HUES48 (cell line): ENCODE results near the gene A3GALT2.

Experiments used
- H3K27ac ChIP-seq: one replicate; pipeline ENCODE4 v1.7.0; 2013; ENCODE audit warnings: low read depth, low read length, inconsistent platforms
- H3K27me3 ChIP-seq: 2 replicates; pipeline ENCODE4 v1.6.1; 2013; ENCODE audit warnings: mild to moderate bottlenecking, low read length; ENCODE audit not compliant: control insufficient read depth, insufficient read depth
- H3K36me3 ChIP-seq: 2 replicates; pipeline ENCODE4 v1.6.1; 2013; ENCODE audit warnings: low read length; ENCODE audit not compliant: control insufficient read depth, insufficient read depth
- H3K4me1 ChIP-seq: 2 replicates; pipeline ENCODE4 v1.6.1; 2013; ENCODE audit warnings: mild to moderate bottlenecking, low read length; ENCODE audit not compliant: control insufficient read depth, insufficient read depth
- H3K4me3 ChIP-seq: 2 replicates; pipeline ENCODE4 v1.5.1; 2013; ENCODE audit warnings: mild to moderate bottlenecking, low read depth, low read length
- H3K9ac ChIP-seq: 2 replicates; pipeline ENCODE4 v1.6.1; 2013; ENCODE audit warnings: mild to moderate bottlenecking, low read depth, low read length, moderate library complexity
- H3K9me3 ChIP-seq: 2 replicates; pipeline ENCODE4 v1.6.1; 2013; ENCODE audit warnings: low read length; ENCODE audit not compliant: control insufficient read depth, insufficient read depth

The A3GALT2 gene

DNA sequence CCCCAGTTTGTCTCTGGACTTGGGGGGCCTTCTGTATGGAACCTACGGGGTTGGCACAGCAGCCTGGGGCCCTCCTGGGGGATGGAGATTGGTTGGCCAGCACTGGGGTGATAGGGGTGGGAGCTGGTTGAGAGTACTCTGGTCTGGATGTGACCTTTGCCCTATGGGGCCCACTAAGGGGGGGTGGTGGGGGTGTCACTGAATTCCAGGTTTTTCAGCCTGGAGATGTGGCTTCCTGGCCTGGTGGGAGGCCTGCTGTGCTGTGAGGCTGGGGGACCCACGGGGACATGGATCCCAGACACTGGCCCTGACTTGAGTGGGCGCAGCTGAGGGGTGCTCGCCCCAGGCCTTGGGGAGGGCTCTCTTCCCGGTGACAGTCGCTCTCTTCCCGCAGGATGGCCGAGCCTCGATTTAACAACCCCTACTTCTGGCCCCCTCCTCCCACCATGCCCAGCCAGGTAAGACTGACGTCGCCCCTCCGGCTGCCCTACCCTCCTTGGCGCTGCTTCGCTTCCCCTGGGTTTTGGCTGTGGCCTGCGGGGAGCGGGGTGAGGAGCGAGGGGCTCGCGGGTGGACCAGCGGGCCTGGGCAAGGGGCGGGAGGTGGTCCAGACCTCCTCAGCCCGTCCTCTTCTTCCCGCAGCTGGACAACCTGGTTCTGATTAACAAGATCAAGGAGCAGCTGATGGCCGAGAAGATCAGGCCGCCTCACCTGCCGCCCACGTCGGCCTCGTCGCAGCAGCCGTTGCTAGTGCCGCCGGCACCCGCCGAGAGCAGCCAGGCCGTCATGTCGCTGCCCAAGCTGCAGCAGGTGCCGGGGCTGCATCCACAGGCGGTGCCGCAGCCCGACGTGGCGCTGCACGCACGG lies 45.0 kb downstream of the A3GALT2 start:
- no peaks in the 10 kb centered on the region for H3K27me3 ChIP-seq
- H3K9me3 ChIP-seq: no peaks in the 10 kb centered on the region
- no peak overlapping the region for H3K9ac ChIP-seq
- H3K4me3 ChIP-seq: no peak overlapping the region
- peaks cover 27% of the 10 kb centered on the region for H3K36me3 ChIP-seq
- H3K27ac ChIP-seq: no peak overlapping the region
- peaks cover 8% of the 10 kb centered on the region; the same call in 1 of the 2 replicates for H3K4me1 ChIP-seq

GRCh38 chr1:33275195-33275594 lies 45.7 kb downstream of the A3GALT2 start:
- H3K4me3 ChIP-seq: no peak overlapping the region
- H3K36me3 ChIP-seq: peaks cover 28% of the 10 kb centered on the region
- H3K9ac ChIP-seq: no peak overlapping the region
- peaks cover 8% of the 10 kb centered on the region; the same call in 1 of the 2 replicates for H3K4me1 ChIP-seq
- H3K9me3 ChIP-seq: no peaks in the 10 kb centered on the region
- H3K27ac ChIP-seq: no peak overlapping the region
- no peaks in the 10 kb centered on the region for H3K27me3 ChIP-seq

GRCh38 chr1:33274446-33274845 lies 46.5 kb downstream of the A3GALT2 start:
- Histone ChIP-seq H3K4me1 (peaks cover 8% of the 10 kb centered on the region; the same call in 1 of the 2 replicates), H3K27me3 (no peaks in the 10 kb centered on the region), H3K4me3 (no peak overlapping the region), H3K36me3 (peaks cover 29% of the 10 kb centered on the region), H3K9me3 (no peaks in the 10 kb centered on the region), H3K9ac (no peak overlapping the region), H3K27ac (no peak overlapping the region)

DNA sequence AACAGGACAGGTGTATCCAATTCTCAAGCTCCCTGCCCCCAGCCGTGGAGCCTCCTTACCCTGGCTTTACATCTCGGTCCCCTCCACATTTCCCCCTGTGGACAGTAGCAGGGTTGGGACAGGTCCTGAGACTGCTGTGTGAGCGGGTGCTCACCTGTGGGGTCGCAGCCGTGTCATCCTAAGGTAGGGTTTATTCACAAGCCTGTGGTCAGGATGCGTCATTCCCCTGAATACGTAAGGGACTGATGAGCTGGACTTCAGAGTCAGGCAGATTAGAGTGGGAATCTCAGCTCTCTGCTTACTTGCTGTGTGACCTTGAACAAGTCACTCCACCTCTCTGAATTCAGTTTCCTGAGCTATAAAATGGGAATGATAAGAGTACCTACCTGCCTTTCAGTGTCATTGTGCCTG lies 46.9 kb downstream of the A3GALT2 start:
- Histone ChIP-seq H3K4me3 (no peak overlapping the region), H3K27me3 (no peaks in the 10 kb centered on the region), H3K4me1 (peaks cover 8% of the 10 kb centered on the region; the same call in 1 of the 2 replicates), H3K9ac (no peak overlapping the region), H3K27ac (no peak overlapping the region), H3K36me3 (peaks cover 29% of the 10 kb centered on the region), H3K9me3 (no peaks in the 10 kb centered on the region)

DNA sequence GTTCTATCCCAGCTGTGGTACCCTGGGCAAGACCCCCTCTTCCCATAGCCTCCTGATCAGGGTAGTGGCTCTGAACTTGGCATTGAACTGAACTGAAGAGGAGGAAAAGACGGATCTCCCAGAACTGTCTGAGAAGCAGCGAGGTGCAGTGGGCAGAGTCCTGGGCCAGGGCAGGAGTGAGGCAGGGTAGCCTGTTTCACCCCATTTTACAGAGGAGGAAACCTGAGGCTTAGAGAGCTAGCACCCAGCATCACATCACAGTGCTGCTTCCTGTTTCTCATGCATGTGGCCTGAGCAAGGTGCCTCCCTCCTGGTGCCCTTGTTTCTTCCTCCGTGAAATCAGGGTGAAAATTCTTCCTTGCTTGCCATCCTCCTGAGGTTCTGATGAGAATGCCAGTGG lies 47.5 kb downstream of the A3GALT2 start:
- Histone ChIP-seq H3K36me3 (peaks cover 26% of the 10 kb centered on the region), H3K4me3 (no peak overlapping the region), H3K27ac (no peak overlapping the region), H3K4me1 (peaks cover 8% of the 10 kb centered on the region; the same call in 1 of the 2 replicates), H3K9ac (no peak overlapping the region), H3K9me3 (no peaks in the 10 kb centered on the region), H3K27me3 (no peaks in the 10 kb centered on the region)

- Histone ChIP-seq H3K27ac (no peak overlapping the region), H3K9me3 (no peaks in the 10 kb centered on the region), H3K36me3 (peaks cover 21% of the 10 kb centered on the region), H3K27me3 (no peaks in the 10 kb centered on the region), H3K4me1 (peaks cover 8% of the 10 kb centered on the region; the same call in 1 of the 2 replicates), H3K4me3 (no peak overlapping the region), H3K9ac (no peak overlapping the region)
Observed at GRCh38 chr1:33272930-33273329, 48.0 kb downstream of the A3GALT2 start.

DNA sequence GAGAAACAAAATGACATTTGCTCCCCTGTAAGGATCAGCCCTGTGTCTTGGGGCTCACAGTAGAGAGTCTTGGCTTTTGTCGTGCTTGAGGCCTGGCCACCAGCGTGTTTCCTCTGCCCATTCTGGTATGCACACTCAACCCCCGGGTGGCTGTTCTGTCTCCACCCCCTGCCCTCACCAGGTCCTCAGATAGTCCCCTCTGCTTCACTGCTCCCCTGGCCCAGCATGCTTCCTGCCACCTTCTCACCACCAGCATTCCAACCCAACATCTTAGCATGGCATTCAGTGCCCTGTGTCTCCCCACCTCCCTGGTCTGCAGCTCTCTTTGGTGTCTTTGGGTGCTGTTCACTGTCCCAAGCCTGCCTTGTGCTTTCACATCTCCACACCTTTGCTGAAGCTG lies 48.4 kb downstream of the A3GALT2 start:
- H3K4me3 ChIP-seq: no peak overlapping the region
- peaks cover 18% of the 10 kb centered on the region for H3K36me3 ChIP-seq
- H3K9ac ChIP-seq: no peak overlapping the region
- peaks cover 8% of the 10 kb centered on the region; the same call in 1 of the 2 replicates for H3K4me1 ChIP-seq
- no peak overlapping the region for H3K27ac ChIP-seq
- no peaks in the 10 kb centered on the region for H3K27me3 ChIP-seq
- no peaks in the 10 kb centered on the region for H3K9me3 ChIP-seq

DNA sequence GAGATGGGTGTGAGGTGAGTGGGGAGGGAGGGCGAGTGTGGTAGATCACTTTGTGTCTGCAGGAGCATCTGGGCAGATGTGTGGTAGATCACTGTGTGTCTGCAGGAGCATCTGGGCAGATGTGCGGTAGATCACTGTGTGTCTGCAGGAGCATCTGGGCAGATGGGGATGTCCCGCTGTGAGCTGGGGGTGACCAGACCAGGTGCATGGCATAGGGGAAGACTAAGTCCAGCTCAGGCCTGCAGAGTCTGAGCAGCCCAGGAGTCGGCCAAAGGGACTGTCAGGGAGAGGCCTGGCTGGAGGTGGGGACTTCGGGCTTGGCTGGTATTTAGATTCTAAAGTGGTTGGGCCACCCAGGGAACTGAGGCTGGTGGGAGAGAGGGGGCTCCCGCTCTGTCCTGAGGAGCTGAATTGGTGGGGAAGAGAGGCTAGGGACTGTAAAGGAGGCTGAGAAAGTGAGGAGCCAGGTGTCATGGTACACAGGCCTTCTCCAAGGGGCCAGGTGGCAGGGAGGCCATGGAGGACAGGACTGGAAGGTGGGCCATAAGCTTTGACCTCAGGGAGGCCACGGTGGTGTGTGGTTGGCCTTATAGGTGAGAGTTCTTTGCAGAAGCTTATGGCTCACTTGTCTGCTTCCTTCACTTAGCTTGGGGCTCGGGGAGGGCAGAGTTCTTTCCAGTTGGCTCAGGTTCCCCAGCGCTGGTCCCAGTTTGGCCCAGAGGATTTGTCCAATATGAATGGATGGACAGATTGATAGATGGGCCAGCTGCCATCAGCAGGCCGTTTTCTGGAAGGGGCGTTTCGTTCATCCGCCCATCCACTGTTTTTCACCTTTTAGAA lies 49.0 kb downstream of the A3GALT2 start:
- Histone ChIP-seq H3K27ac (no peak overlapping the region), H3K9me3 (no peaks in the 10 kb centered on the region), H3K9ac (no peak overlapping the region), H3K36me3 (peaks cover 12% of the 10 kb centered on the region), H3K4me1 (peaks cover 8% of the 10 kb centered on the region; the same call in 1 of the 2 replicates), H3K27me3 (no peaks in the 10 kb centered on the region), H3K4me3 (no peak overlapping the region)

DNA sequence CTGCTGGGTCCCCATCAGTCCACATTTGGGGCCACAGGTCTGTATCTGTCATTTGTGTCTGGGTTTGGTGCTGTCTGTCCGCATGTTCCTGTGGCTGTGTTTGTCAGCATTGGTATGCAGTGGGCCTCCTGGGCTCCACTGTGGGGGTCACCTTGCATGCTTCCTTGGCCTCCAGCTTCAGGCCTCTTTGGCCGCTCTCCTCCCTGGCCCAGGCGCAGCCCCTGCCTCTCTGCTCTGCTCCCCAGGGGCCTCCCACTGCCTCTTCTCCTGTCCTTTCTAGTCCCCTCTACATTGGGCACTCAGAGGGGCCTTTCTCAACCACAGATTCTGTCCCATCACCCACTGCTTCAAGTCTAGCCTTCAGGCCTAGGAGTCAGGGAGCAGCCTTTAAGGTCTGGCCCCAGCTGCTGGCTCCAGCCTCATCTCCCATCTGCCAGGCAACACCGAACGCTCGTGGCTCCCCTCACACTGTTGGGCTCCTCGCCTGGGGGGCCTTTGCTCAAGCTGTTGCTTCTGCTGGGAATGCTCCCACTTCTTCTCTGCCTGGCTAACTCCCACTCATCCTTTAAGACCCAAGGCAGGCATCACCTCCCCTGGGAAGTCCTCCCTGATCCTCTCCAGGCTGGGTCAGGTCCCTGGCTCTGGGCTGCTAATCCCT lies 50.0 kb downstream of the A3GALT2 start:
- Histone ChIP-seq H3K4me1 (peaks cover 8% of the 10 kb centered on the region; the same call in 1 of the 2 replicates), H3K9ac (no peak overlapping the region), H3K4me3 (no peak overlapping the region), H3K36me3 (peaks cover 8% of the 10 kb centered on the region), H3K27ac (no peak overlapping the region), H3K27me3 (no peaks in the 10 kb centered on the region), H3K9me3 (no peaks in the 10 kb centered on the region)

- H3K9me3 ChIP-seq: no peaks in the 10 kb centered on the region
Observed at GRCh38 chr1:33270379-33270778, 50.5 kb downstream of the A3GALT2 start.

More at GRCh38 chr1:33270379-33270778, 50.5 kb downstream of the A3GALT2 start:
- Histone ChIP-seq H3K9ac (no peak overlapping the region), H3K4me3 (no peak overlapping the region), H3K4me1 (peaks cover 8% of the 10 kb centered on the region; the same call in 1 of the 2 replicates), H3K27ac (no peak overlapping the region), H3K36me3 (peaks cover 8% of the 10 kb centered on the region), H3K27me3 (no peaks in the 10 kb centered on the region)
